PFSK-1 (cell line): ENCODE results near the gene TOX2.

Experiments used
- FOXP2 ChIP-seq: optimal IDR thresholded peaks from 2 replicates; pipeline ENCODE3; 2011; ENCODE audit warnings: borderline replicate concordance, control low read depth, inconsistent platforms; ENCODE audit not compliant: insufficient read depth; ENCODE audit errors: extremely low read length, extremely low read depth
- POLR2AphosphoS5 ChIP-seq: IDR thresholded peaks from 2 replicates; pipeline ENCODE4 v1.6.1; 2012; ENCODE audit warnings: low read depth, mild to moderate bottlenecking, control low read depth, low read length, moderate library complexity
- REST ChIP-seq, 2 experiments: IDR thresholded peaks; 2 replicates each; pipeline versions ENCODE4 v1.6.1 to v1.8.0; 2011 to 2012; ENCODE audit warnings: low read depth in 2 of 2, low read length in 2 of 2, control low read depth in 1 of 2, inconsistent platforms in 1 of 2, mild to moderate bottlenecking in 1 of 2, moderate library complexity in 1 of 2; ENCODE audit not compliant: insufficient read depth in 1 of 2
- SIN3A ChIP-seq: IDR thresholded peaks from 2 replicates; pipeline ENCODE4 v1.6.1; 2012; ENCODE audit warnings: mild to moderate bottlenecking, low read length, moderate library complexity, borderline replicate concordance; ENCODE audit not compliant: insufficient read depth
- TAF1 ChIP-seq: IDR thresholded peaks from 2 replicates; pipeline ENCODE4 v1.6.1; 2012; ENCODE audit warnings: low read length, control low read depth, borderline replicate concordance; ENCODE audit not compliant: insufficient read depth

The TOX2 gene

DNA sequence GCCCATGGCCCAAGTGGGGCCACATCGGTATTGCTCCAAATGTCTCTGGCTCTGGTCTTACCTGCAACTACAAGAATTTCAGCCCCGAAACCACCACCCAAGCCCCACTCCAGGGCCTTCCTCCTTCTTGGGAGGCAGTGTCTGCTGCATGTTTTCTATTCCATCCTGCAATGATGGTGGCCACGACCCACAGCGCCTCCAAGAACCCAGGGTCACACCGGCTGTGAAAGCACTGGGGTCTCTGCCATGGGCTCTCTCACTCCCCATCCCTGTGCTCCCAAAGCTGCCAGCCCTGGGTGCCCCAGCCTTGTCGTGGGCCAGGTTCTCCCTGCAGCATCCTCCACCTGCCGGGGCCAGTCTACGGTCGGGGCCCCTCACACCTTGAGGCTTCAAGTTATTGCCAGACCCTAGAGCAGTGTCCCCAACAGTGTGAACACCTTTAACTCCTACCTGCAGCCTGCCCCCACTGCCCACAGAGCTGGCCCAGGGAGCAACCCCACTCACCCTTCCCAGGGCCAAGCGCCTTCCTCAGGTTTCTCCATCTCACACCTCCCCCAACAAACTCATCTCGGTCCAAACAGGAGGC is 157.0 kb downstream of the TOX2 start:
- no peak for TF ChIP-seq TAF1
- no peak for TF ChIP-seq REST (IDR thresholded peaks at IDR 0.05; ENCODE audit: insufficient read depth in 1 of 2, low read depth in 2 of 2, low read length in 2 of 2)
- TF ChIP-seq SIN3A, result no peak
- no peak for TF ChIP-seq POLR2AphosphoS5
- TF ChIP-seq FOXP2, result no peak

GRCh38 chr20:44072384-44072783 is 157.7 kb downstream of the TOX2 start:
- no peak for TF ChIP-seq FOXP2
- no peak for TF ChIP-seq SIN3A
- no peak for TF ChIP-seq REST (IDR thresholded peaks at IDR 0.05; ENCODE audit: insufficient read depth in 1 of 2, low read depth in 2 of 2, low read length in 2 of 2)
- no peak for TF ChIP-seq TAF1
- no peak for TF ChIP-seq POLR2AphosphoS5

GRCh38 chr20:44073011-44073674 is 158.5 kb downstream of the TOX2 start:
- TF ChIP-seq REST (IDR thresholded peaks at IDR 0.05; ENCODE audit: insufficient read depth in 1 of 2, low read depth in 2 of 2, low read length in 2 of 2), result no peak
- TF ChIP-seq SIN3A, result no peak
- TF ChIP-seq POLR2AphosphoS5, result no peak
- TF ChIP-seq TAF1, result no peak
- no peak for TF ChIP-seq FOXP2

GRCh38 chr20:44073675-44074071 is 159.0 kb downstream of the TOX2 start:
- TF ChIP-seq POLR2AphosphoS5 (no peak), REST (IDR thresholded peaks at IDR 0.05; ENCODE audit: insufficient read depth in 1 of 2, low read depth in 2 of 2, low read length in 2 of 2) (no peak), SIN3A (no peak), TAF1 (no peak), FOXP2 (no peak)
